Myocyte (in vitro differentiated cells): ENCODE measurements around the gene PERM1. TPM values are rescaled to one million over a fixed set of nuclear protein-coding genes. Genes with fewer than 3 reads are reported as not detected.
"Not testable (repeated sequence)": the region's sequence is repeated elsewhere in the genome, so short reads cannot be mapped to it uniquely, and the experiment has no call there.

Source experiments
- DNase-seq: peaks from one replicate; pipeline ENCODE4 v3.0.0-alpha.2; 2012; ENCODE audit warnings: low read depth
- polyA plus RNA-seq: library from polyadenylated mRNA; unstranded; fragments of >200 nt; gene quantifications from one replicate; pipeline ENCODE4 v1.2.1, GENCODE V29; 2012; ENCODE audit warnings: missing spikeins
- total RNA-seq: library from RNA; depleted of rRNA; stranded (reverse); fragments of >200 nt; gene quantifications from 2 replicates; pipeline ENCODE4 v1.2.3, GENCODE V29; 2014

The PERM1 gene
- total RNA-seq = 1.4 TPM in 1 of 2 replicates, not detected in the other
- 0.09 TPM for polyA plus RNA-seq

- peak; percentile 68 for DNase-seq
These were observed at the start of gene PERM1 for GRCh38 chr1:981955-982558. Gene PERM1, minus strand, starts transcription at chr1:982093. Its CDS starts 1,064 bp downstream, at chr1:981029.

GRCh38 chr1:1030867-1031658 is 49.2 kb upstream of the PERM1 start:
- DNase-seq = peak; percentile 37

- no peak for DNase-seq
These were observed 45.9 kb upstream of the PERM1 start for GRCh38 chr1:1027791-1028190.

- no peak for DNase-seq
These were observed 44.9 kb upstream of the PERM1 start for GRCh38 chr1:1026599-1027413.

GRCh38 chr1:1025730-1026129 is 43.8 kb upstream of the PERM1 start:
- no peak for DNase-seq

- no peak for DNase-seq
These were observed 43.1 kb upstream of the PERM1 start for GRCh38 chr1:1024771-1025699.

GRCh38 chr1:1024149-1024770 is 42.4 kb upstream of the PERM1 start:
- no peak for DNase-seq

GRCh38 chr1:1023700-1024099 is 41.8 kb upstream of the PERM1 start:
- DNase-seq = no peak

GRCh38 chr1:1022302-1023009 is 40.6 kb upstream of the PERM1 start:
- no peak for DNase-seq

GRCh38 chr1:1021920-1022259 is 40.0 kb upstream of the PERM1 start:
- DNase-seq = no peak

GRCh38 chr1:1021010-1021919 is 39.4 kb upstream of the PERM1 start:
- peak; percentile 86 for DNase-seq

GRCh38 chr1:1020415-1021009 is 38.6 kb upstream of the PERM1 start:
- no peak for DNase-seq

GRCh38 chr1:1020000-1020404 is 38.1 kb upstream of the PERM1 start, which contains the start of gene AGRN:
Gene AGRN, plus strand, starts transcription at chr1:1020120. Its CDS starts 53 bp downstream, at chr1:1020173.
- peak; percentile 34 for DNase-seq

- peak; percentile 84 for DNase-seq
These were observed 37.5 kb upstream of the PERM1 start for GRCh38 chr1:1019122-1019999.

GRCh38 chr1:1018321-1018685 is 36.4 kb upstream of the PERM1 start:
- not testable (repeated sequence) for DNase-seq

- DNase-seq = not testable (repeated sequence)
These were observed 35.8 kb upstream of the PERM1 start for GRCh38 chr1:1017397-1018320.
